A673 (cell line): ENCODE results near the gene MYL12A. TPM values are rescaled to one million over a fixed set of nuclear protein-coding genes. Genes with fewer than 3 reads are reported as not detected.

Experiments used
- BruUV-seq: library from RNA; stranded (reverse); fragments of 400-500 nt; replicated peaks from 2 replicates; lab custom pipeline; 2021; lab: Mats Ljungman, UMichigan
- CTCF ChIA-PET: fragments of 300-600 bp; sonication (Branson Sonifier 250); formaldehyde crosslinking; loops from one replicate; lab custom pipeline; 2022; ENCODE audit warnings: antibody characterized with exemption; lab: Charles Lee
- POLR2A ChIA-PET: fragments of 300-600 bp; sonication (Branson Sonifier 250); formaldehyde crosslinking; loops from one replicate; lab custom pipeline; 2022; ENCODE audit warnings: antibody characterized with exemption; ENCODE audit not compliant: low non-redundant PET; lab: Charles Lee
- DNase-seq: peaks from one replicate; pipeline ENCODE4 v3.0.0-alpha.2; 2015; ENCODE audit warnings: low spot score
- H3K27ac ChIP-seq: fragments of 200-600 bp; sonication (generic); 2 replicates; pipeline ENCODE4 v1.5.1; 2016; ENCODE audit warnings: mixed run types, low read depth, mild to moderate bottlenecking, mixed read lengths, antibody characterized with exemption, low read length; ENCODE audit not compliant: poor library complexity, severe bottlenecking
- H3K27me3 ChIP-seq: fragments of 200-600 bp; sonication (generic); replicated peaks from 2 replicates; pipeline ENCODE4 v1.6.1; 2017; ENCODE audit warnings: mixed run types, low read depth, mild to moderate bottlenecking, mixed read lengths, antibody characterized with exemption, low read length; ENCODE audit not compliant: insufficient read depth, poor library complexity
- H3K36me3 ChIP-seq: fragments of 200-600 bp; sonication (generic); 2 replicates; pipeline ENCODE4 v1.6.1; 2016; ENCODE audit warnings: mixed run types, mild to moderate bottlenecking, mixed read lengths, antibody characterized with exemption, low read length; ENCODE audit not compliant: insufficient read depth, poor library complexity, severe bottlenecking
- H3K4me1 ChIP-seq: fragments of 200-600 bp; sonication (generic); 2 replicates; pipeline ENCODE4 v1.6.1; 2017; ENCODE audit warnings: mixed run types, mild to moderate bottlenecking, mixed read lengths, antibody characterized with exemption, low read length; ENCODE audit not compliant: insufficient read depth, poor library complexity, severe bottlenecking
- H3K4me3 ChIP-seq: fragments of 200-600 bp; sonication (generic); 2 replicates; pipeline ENCODE4 v1.5.1; 2016; ENCODE audit warnings: low read depth, mixed run types, mild to moderate bottlenecking, mixed read lengths, low read length; ENCODE audit not compliant: poor library complexity, severe bottlenecking
- H3K9me3 ChIP-seq: fragments of 200-600 bp; sonication (generic); 2 replicates; pipeline ENCODE4 v1.6.1; 2016; ENCODE audit warnings: mixed run types, low read depth, mild to moderate bottlenecking, mixed read lengths, antibody characterized with exemption, low read length; ENCODE audit not compliant: poor library complexity, severe bottlenecking
- CTCF ChIP-seq: fragments of 300-800, 200-600 bp; sonication (generic); conservative IDR thresholded peaks from 2 replicates; pipeline ENCODE4 v1.5.1; 2017; ENCODE audit warnings: low read depth, mild to moderate bottlenecking, antibody characterized with exemption, low read length, moderate library complexity, mixed read lengths
- EZH2 ChIP-seq: fragments of 200-600 bp; sonication (generic); IDR thresholded peaks from 2 replicates; pipeline ENCODE4 v1.6.1; 2017; ENCODE audit warnings: borderline replicate concordance, low read depth, mild to moderate bottlenecking, mixed read lengths, antibody characterized with exemption, low read length; ENCODE audit not compliant: poor library complexity, severe bottlenecking
- intact Hi-C: fragments of 100-400 bp; cut with micrococcal nuclease; formaldehyde crosslinking; loops from one replicate; pipeline ENCODE4 v1.10.0; 2022; ENCODE audit not compliant: unreplicated experiment
- total RNA-seq: library from RNA; stranded (reverse); gene quantifications from 2 replicates; pipeline ENCODE4 v1.2.3, GENCODE V29; 2021

The MYL12A gene
- total RNA-seq, 1 experiment from 2014 or later, result 357 TPM

- H3K27ac ChIP-seq, result no peak overlapping the region
- TF ChIP-seq CTCF (no peak), EZH2 (no peak)
- H3K9me3 ChIP-seq, result peaks cover 16% of the 10 kb centered on the region
- H3K36me3 ChIP-seq, result no peaks in the 10 kb centered on the region
- intact Hi-C loops, result no loop called here
- BruUV-seq, result no TSS peak
- no peaks in the 10 kb centered on the region for H3K27me3 ChIP-seq
- DNase-seq, result no peak
- POLR2A ChIA-PET, result no interaction called here
- CTCF ChIA-PET, result no interaction called here
- H3K4me3 ChIP-seq, result no peak overlapping the region
- no peaks in the 10 kb centered on the region for H3K4me1 ChIP-seq
These were observed 42.4 kb upstream of the MYL12A start for GRCh38 chr18:3205239-3205638.

- Histone ChIP-seq H3K36me3 (no peaks in the 10 kb centered on the region), H3K27me3 (no peaks in the 10 kb centered on the region), H3K27ac (no peak overlapping the region), H3K9me3 (peaks cover 14% of the 10 kb centered on the region), H3K4me1 (no peaks in the 10 kb centered on the region), H3K4me3 (no peak overlapping the region)
- intact Hi-C loops, result no loop called here
- CTCF ChIA-PET, result no interaction called here
- TF ChIP-seq EZH2 (no peak), CTCF (no peak)
- POLR2A ChIA-PET, result no interaction called here
- BruUV-seq, result no TSS peak
- no peak for DNase-seq
These were observed 40.0 kb upstream of the MYL12A start for GRCh38 chr18:3207565-3207964.

GRCh38 chr18:3209859-3210569 is 37.6 kb upstream of the MYL12A start:
- ChIA-PET CTCF (no interaction called here), POLR2A (no interaction called here)
- H3K27ac ChIP-seq, result no peak overlapping the region
- no peak for DNase-seq
- BruUV-seq, result no TSS peak
- TF ChIP-seq CTCF, result no peak
- no peak for TF ChIP-seq EZH2
- intact Hi-C loops, result no loop called here
- H3K36me3 ChIP-seq, result no peaks in the 10 kb centered on the region
- H3K4me1 ChIP-seq, result peaks cover 4% of the 10 kb centered on the region
- H3K27me3 ChIP-seq, result no peaks in the 10 kb centered on the region
- H3K4me3 ChIP-seq, result no peak overlapping the region
- H3K9me3 ChIP-seq, result no peaks in the 10 kb centered on the region
